MG63 (cell line): ENCODE results near the gene HBA1. TPM values are rescaled to one million over a fixed set of nuclear protein-coding genes. Genes with fewer than 3 reads are reported as not detected.
"Not testable (repeated sequence)": the region's sequence is repeated elsewhere in the genome, so short reads cannot be mapped to it uniquely, and the experiment has no call there.

Experiments used
- DNase-seq: peaks from one replicate; pipeline ENCODE4 v3.0.0-alpha.2; 2020
- H3K27me3 ChIP-seq: fragments of 250-450 bp; sonication (Bioruptor Pico); 2 replicates; pipeline ENCODE4 v1.5.1; 2020; ENCODE audit warnings: mild to moderate bottlenecking, moderate library complexity
- H3K36me3 ChIP-seq: fragments of 250-450 bp; sonication (Bioruptor Pico); 2 replicates; pipeline ENCODE4 v1.5.1; 2020; ENCODE audit warnings: mild to moderate bottlenecking, moderate library complexity
- H3K4me3 ChIP-seq: fragments of 250-450 bp; sonication (Bioruptor Pico); 2 replicates; pipeline ENCODE4 v1.5.1; 2020; ENCODE audit warnings: mild to moderate bottlenecking, moderate library complexity
- H3K9me3 ChIP-seq: fragments of 250-450 bp; sonication (Bioruptor Pico); 2 replicates; pipeline ENCODE4 v1.5.1; 2020; ENCODE audit warnings: mild to moderate bottlenecking, moderate library complexity
- total RNA-seq: library from RNA; depleted of rRNA; stranded (reverse); fragments of >200 nt; shearing (Covaris generic); gene quantifications from 2 replicates; pipeline ENCODE4 v1.2.3, GENCODE V29; 2014; ENCODE audit warnings: low replicate concordance

HBA1 gene
- total RNA-seq, 1 experiment from 2014 or later, result not detected

- H3K4me3 ChIP-seq, result no peak overlapping the region
- H3K27me3 ChIP-seq, result peaks cover 43% of the 10 kb centered on the region
- no peaks in the 10 kb centered on the region for H3K36me3 ChIP-seq
- H3K9me3 ChIP-seq, result no peaks in the 10 kb centered on the region
- DNase-seq, result no peak
Observed at GRCh38 chr16:168424-168823, 8.1 kb upstream of the HBA1 start.

GRCh38 chr16:169014-169413 lies 7.5 kb upstream of the HBA1 start:
- no peak overlapping the region for H3K4me3 ChIP-seq
- no peak for DNase-seq
- H3K36me3 ChIP-seq, result no peaks in the 10 kb centered on the region
- H3K9me3 ChIP-seq, result no peaks in the 10 kb centered on the region
- peaks cover 44% of the 10 kb centered on the region for H3K27me3 ChIP-seq

- H3K27me3 ChIP-seq, result peaks cover 50% of the 10 kb centered on the region
- H3K4me3 ChIP-seq, result not testable (repeated sequence)
Observed at GRCh38 chr16:170088-170507, 6.4 kb upstream of the HBA1 start.

GRCh38 chr16:170788-171187 lies 5.7 kb upstream of the HBA1 start:
- DNase-seq, result no peak
- Histone ChIP-seq H3K4me3 (no peak overlapping the region), H3K36me3 (no peaks in the 10 kb centered on the region), H3K27me3 (peaks cover 49% of the 10 kb centered on the region), H3K9me3 (no peaks in the 10 kb centered on the region)

More at GRCh38 chr16:170088-170507, 6.4 kb upstream of the HBA1 start:
- not testable (repeated sequence) for H3K9me3 ChIP-seq, H3K36me3 ChIP-seq
- DNase-seq, result peak; percentile 66

- not testable (repeated sequence) for H3K9me3 ChIP-seq, H3K36me3 ChIP-seq, DNase-seq, H3K4me3 ChIP-seq
- peaks cover 37% of the 10 kb centered on the region for H3K27me3 ChIP-seq
Observed at GRCh38 chr16:172374-172941, 4.0 kb upstream of the HBA1 start, which contains the start of gene HBA2. Gene HBA2 (plus strand): TSS chr16:172876. CDS start chr16:172913, 37 bp downstream.

GRCh38 chr16:173211-173854 lies 3.1 kb upstream of the HBA1 start:
- not testable (repeated sequence) for DNase-seq, H3K4me3 ChIP-seq, H3K9me3 ChIP-seq, H3K36me3 ChIP-seq
- peaks cover 45% of the 10 kb centered on the region for H3K27me3 ChIP-seq

- H3K36me3 ChIP-seq, H3K9me3 ChIP-seq, H3K4me3 ChIP-seq: not testable (repeated sequence)
- H3K27me3 ChIP-seq, result peaks cover 53% of the 10 kb centered on the region
- peak; percentile 46 for DNase-seq
Observed at GRCh38 chr16:173928-174769, 2.3 kb upstream of the HBA1 start.

GRCh38 chr16:175011-175949 lies 1.2 kb upstream of the HBA1 start:
- Histone ChIP-seq H3K4me3 (no peak overlapping the region), H3K27me3 (peaks cover 63% of the 10 kb centered on the region), H3K36me3 (no peaks in the 10 kb centered on the region), H3K9me3 (no peaks in the 10 kb centered on the region)
- no peak for DNase-seq

- not testable (repeated sequence) for H3K9me3 ChIP-seq, H3K4me3 ChIP-seq, DNase-seq, H3K36me3 ChIP-seq
- H3K27me3 ChIP-seq, result peaks cover 65% of the 10 kb centered on the region
Observed at GRCh38 chr16:176006-176405, 474 bp upstream of the HBA1 start.

GRCh38 chr16:177394-177822 lies 928 bp downstream of the HBA1 start:
- peaks cover 59% of the 10 kb centered on the region for H3K27me3 ChIP-seq
- DNase-seq, result no peak

GRCh38 chr16:177981-178667 lies 1.6 kb downstream of the HBA1 start:
- Histone ChIP-seq H3K4me3 (no peak overlapping the region), H3K36me3 (0 out of 2 replicates have a peak, but pooled peaks cover 5% of the 10 kb centered on the region), H3K9me3 (no peaks in the 10 kb centered on the region), H3K27me3 (peaks cover 59% of the 10 kb centered on the region)
- DNase-seq, result no peak

More at GRCh38 chr16:177394-177822, 928 bp downstream of the HBA1 start:
- Histone ChIP-seq H3K4me3 (no peak overlapping the region), H3K9me3 (no peaks in the 10 kb centered on the region), H3K36me3 (0 out of 2 replicates have a peak, but pooled peaks cover 5% of the 10 kb centered on the region)

GRCh38 chr16:178668-179015 lies 2.2 kb downstream of the HBA1 start:
- Histone ChIP-seq H3K36me3 (0 out of 2 replicates have a peak, but pooled peaks cover 5% of the 10 kb centered on the region), H3K27me3 (peaks cover 55% of the 10 kb centered on the region), H3K9me3 (no peaks in the 10 kb centered on the region), H3K4me3 (no peak overlapping the region)
- DNase-seq, result no peak

GRCh38 chr16:179211-180092 lies 3.0 kb downstream of the HBA1 start:
- Histone ChIP-seq H3K36me3 (peaks cover 8% of the 10 kb centered on the region), H3K27me3 (peaks cover 53% of the 10 kb centered on the region), H3K4me3 (no peak overlapping the region), H3K9me3 (no peaks in the 10 kb centered on the region)
- DNase-seq, result no peak

- H3K27me3 ChIP-seq, result peaks cover 47% of the 10 kb centered on the region
- DNase-seq, result no peak
- H3K4me3 ChIP-seq, result peak within 1 kb of the TSS; percentile 4; the same call in 1 of the 2 replicates
- H3K36me3 ChIP-seq, result peaks cover 14% of the 10 kb centered on the region
- no peaks in the 10 kb centered on the region for H3K9me3 ChIP-seq
Observed at GRCh38 chr16:180101-180675, 3.7 kb downstream of the HBA1 start, which contains the start of gene HBQ1. Gene HBQ1 (plus strand): TSS chr16:180459. CDS start chr16:180487, 28 bp downstream.
